GM21576 (cell line): ENCODE results near the gene AGER.
"Not testable (repeated sequence)": the region's sequence is repeated elsewhere in the genome, so short reads cannot be mapped to it uniquely, and the experiment has no call there.

ENCODE experiments used
- ATAC-seq: cut with Tn5 transposase; IDR thresholded peaks from one replicate; pipeline ENCODE4 v1.9.1; 2021; ENCODE audit warnings: mild to moderate bottlenecking, moderate library complexity; ENCODE audit not compliant: unreplicated experiment

Gene AGER

DNA sequence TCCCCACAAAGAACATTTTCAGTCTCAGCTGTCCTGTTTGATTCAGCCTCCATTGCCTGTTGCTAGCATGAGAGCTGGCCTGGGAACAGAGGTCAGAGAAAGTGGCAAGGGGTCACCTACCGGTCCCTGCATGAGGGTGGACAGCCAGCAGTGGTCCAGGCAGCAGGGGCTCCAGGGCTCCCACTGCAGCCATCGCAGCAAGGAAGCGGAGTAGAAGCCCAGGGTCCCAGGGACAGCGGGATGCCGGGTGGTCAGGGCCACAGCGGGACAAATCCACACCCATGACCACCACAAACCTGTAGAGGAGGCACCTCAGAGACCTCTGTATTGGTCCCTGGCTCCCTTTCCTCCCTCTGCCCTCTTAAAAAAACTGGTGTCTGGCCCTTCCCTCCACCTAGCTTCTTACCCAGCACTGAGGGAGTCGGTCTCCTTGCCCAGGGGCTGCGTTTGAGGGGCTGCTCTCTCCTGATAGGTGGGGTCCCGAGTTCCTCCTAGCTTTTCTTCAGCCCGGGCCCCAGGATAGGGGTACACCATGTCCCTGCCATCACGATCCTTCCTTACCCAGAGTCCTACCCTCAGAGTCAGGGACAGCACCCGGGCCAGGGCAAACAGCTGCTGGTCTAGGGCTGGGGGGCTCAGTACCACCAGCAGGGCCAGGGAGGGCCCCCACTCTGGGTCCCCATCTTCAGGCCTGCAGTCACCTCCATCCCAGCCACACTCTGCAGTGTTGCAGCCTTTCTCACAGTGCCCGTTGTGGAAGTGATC is 16.8 kb upstream of the AGER start:
- no peak for ATAC-seq

- ATAC-seq, result no peak
Observed at GRCh38 chr6:32198866-32199265, 14.8 kb upstream of the AGER start.

DNA sequence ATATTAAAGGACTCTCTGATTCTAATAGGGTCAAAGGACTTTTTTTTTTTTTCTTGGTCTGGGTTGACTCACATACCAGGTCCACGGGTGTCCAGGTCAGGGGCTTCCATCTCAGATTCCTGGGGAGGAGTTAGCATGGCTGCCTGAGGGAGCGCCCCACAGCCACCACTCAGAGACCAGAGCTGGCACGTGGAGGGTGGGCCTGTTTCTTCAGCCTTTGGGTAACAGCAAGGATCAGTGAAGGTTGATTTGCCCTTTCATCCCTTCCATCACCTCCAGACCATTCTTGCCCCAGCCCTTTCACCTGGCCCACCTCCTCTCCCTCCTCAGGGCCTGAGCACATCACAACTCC is 14.3 kb upstream of the AGER start:
- ATAC-seq, result no peak

DNA sequence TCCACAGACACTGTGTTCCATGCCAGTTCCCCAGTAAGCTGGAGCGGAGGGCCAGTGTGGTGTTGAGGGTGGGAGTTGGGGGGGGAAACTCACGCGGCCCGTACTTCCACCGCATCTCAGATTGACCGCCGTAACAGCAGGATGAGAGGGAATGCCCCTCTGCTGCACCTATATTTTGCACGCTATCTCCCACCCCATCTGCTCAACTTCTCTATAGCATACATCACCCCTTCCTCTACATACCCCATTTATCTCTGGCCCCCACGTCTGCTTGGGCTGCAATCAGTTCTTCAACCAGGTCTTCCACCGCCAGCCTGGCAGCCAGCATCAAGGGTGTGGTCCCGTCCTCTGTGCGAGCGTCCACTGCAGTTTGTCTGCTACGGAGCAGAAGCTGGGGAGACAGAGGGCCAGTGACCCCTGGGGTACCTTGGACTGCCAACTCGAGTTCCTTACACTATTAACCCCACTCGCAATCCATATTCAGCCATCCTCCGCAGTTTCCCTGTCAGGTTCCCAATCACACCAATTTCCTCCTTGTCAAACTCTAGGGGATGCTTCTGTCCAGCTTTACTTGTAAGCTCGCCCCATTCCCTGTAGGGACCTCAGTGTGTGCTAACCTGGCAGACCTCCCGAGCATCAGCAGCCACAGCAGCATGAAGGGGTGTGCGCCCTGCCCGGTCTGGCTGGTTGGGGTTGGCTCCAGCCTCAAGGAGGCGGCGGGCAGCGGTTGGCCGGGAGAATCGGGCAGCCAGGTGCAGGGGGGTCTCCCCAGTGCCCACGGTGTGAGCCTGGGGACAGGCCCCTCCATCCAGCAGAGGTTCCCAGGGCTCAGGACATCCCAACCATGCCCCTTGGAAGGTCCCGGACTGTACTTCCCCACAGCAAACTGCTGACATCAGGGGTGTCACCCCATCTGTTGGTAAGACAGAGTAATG is 12.9 kb upstream of the AGER start:
- no peak for ATAC-seq

DNA sequence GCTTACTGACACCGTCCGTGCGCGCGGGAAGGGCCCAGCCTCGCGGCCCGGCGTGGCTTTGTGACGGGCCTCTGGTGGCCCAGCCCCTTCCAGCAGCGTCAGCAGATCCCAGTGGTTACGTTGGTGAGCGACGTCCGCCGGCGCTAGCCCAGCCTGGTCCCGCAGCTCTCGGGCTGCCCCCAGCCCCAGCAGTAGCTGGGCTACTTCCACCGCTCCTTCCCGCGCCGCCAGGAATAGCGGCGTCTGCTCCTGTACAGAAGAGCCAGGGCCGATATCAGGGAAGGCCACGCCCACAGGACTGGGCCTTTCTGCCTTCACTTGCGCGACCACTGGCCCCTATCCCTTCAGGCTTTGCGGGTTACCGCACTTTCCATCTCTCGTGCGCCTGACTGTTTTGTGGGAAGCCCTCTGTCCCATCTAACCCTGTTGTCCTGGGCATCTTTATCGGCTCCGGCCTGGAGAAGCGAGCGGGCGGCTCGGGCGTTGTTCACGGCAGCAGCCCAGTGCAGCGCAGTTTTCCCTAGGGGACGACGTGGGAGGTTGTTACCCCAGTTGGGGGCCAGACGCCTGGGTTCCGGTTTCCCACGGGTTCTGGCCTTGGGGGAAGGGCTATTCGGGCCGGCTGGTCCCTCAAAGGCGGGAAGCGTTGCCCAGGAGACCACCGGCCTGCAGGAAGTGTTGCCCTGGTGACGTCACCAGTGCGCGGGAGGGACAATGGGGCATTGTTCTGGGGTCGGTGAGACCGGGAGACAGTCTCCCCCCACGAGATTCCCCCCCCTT is 12.0 kb upstream of the AGER start:
- peak; percentile 22 for ATAC-seq

- ATAC-seq, result peak; percentile 69
Observed at GRCh38 chr6:32195652-32195901, 11.5 kb upstream of the AGER start.

GRCh38 chr6:32194825-32195651 is 11.0 kb upstream of the AGER start:
- no peak for ATAC-seq

- ATAC-seq, result no peak
Observed at GRCh38 chr6:32194388-32194787, 10.3 kb upstream of the AGER start.

DNA sequence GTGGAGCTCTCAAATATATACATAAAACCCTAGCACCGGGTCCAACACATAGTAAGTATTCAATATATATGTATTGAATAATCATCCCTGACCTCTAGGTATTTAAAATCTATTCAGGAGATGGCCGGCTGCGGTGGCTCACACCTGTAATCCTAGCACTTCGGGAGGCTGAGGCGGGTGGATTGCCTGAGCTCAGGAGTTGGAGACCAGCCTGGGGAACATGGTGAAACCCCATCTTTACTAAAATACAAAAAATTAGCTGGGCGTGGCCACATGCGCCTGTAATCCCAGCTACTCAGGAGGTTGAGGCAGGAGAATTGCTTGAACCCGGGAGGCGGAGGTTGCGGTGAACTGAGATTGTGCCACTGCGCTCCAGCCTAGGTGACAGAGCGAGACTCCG is 9.0 kb upstream of the AGER start:
- not testable (repeated sequence) for ATAC-seq

- no peak for ATAC-seq
Observed at GRCh38 chr6:32192608-32193039, 8.6 kb upstream of the AGER start, which contains the start of gene GPSM3. Gene GPSM3 (minus strand): TSS chr6:32192643. CDS start chr6:32192513, 130 bp downstream.

- no peak for ATAC-seq
Observed at GRCh38 chr6:32191696-32192607, 7.9 kb upstream of the AGER start.

GRCh38 chr6:32190911-32191677 is 7.0 kb upstream of the AGER start:
- ATAC-seq, result no peak

GRCh38 chr6:32190054-32190851 is 6.2 kb upstream of the AGER start, which contains the start of gene PBX2:
Gene PBX2 (minus strand): TSS chr6:32190202. CDS start chr6:32189915, 287 bp downstream.
- peak; percentile 42 for ATAC-seq

DNA sequence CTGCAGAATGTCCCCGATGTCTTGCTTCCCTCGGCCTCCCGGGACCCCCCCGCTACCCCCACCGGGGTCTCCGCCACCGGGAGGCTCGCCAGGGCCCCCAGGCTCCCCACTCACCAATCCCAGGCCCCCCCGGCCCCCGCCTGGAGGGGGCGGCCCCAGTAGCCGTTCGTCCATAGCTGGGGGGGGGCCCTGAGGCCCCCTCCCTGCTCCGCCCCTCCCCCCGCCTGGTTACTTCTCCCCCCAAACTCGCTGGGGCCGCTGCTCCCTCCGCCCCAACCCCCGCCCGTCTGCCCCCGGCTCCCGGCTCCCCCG is 5.6 kb upstream of the AGER start:
- no peak for ATAC-seq

GRCh38 chr6:32189069-32189741 is 5.2 kb upstream of the AGER start:
- ATAC-seq, result no peak

GRCh38 chr6:32188381-32189068 is 4.5 kb upstream of the AGER start:
- ATAC-seq, result no peak
